Fibroblast of peridontal ligament (primary cell): Measurements from ENCODE around the gene PCAT6.

Experiments
- DNase-seq: peaks from one replicate; pipeline ENCODE4 v3.0.0-alpha.2; 2010; ENCODE audit errors: extremely low read depth

The PCAT6 gene

DNA sequence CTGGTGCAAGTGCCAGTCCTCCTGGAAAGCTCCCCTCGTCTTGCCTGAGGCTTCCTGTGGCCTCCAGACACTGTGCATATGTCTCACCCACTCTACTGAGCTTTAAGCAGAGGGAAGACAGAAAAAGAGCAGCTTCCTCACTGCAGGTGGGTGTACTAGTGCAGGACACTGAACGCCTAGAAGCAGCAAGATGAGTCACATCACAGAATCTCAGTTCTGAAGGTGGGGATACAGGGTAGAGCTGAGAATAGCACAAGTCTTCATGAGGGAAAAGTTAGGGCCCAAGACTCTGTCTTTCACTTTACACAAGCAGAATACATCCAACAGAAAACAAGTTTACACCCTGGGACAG is 37.4 kb downstream of the PCAT6 start:
- DNase-seq: no peak

GRCh38 chr1:202850593-202851362 is 40.0 kb downstream of the PCAT6 start:
- DNase-seq: no peak

DNA sequence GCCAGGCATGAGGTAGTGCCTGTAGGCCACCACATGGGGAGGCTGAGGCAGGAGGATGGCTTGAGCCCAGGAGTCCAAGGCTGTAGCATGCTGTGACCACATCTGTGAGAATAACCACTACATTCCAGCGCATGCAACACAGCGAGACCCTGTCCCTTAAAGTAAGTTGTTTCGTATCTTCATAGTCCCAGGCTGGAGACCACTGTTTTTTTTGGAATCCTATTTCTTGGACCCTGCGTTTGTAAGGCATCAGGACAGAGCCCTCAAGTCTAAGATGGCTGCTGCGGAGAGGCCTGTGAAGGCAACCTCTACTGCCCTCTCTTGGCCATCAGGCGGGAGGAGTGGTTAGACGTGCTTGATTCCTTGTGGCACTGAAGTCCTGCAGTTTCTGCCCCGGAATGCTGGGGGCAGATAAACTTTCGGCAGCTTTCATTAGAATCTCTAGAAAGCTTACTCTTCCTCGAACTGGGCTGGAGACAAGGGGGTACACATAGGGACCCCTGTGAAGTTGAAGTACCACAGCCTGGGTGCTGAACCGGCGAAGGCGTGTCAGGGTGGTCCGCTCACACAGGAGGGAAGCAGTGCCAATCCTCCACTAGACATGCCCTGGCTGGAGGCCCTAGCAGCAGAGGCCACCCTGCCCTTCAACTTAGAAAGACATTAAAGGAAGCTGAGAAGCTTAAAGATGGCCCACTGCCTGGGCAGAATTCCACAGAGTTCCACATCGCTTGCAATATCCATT is 41.6 kb downstream of the PCAT6 start:
- peak; percentile 46 for DNase-seq

DNA sequence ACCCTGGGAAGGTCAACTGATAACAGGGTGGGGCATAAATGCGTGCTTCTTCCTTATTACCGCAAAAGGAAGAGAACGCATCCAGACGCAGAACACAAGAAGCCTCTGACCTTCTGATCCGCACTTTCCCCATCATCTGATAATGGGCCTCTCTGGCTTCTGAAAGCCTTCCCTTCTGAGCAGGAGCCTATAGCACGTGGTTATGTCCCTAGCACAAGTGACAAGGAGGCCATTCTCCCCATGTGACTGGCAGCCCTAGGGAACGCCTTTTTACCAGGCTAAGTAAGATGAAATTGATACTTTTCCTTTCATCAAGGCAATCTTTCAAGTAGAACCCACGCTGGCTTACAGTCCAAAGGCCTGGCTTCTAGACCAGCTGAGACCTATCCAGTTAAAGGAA is 44.0 kb downstream of the PCAT6 start:
- DNase-seq: no peak

GRCh38 chr1:202856014-202856413 is 45.3 kb downstream of the PCAT6 start:
- DNase-seq: no peak

DNA sequence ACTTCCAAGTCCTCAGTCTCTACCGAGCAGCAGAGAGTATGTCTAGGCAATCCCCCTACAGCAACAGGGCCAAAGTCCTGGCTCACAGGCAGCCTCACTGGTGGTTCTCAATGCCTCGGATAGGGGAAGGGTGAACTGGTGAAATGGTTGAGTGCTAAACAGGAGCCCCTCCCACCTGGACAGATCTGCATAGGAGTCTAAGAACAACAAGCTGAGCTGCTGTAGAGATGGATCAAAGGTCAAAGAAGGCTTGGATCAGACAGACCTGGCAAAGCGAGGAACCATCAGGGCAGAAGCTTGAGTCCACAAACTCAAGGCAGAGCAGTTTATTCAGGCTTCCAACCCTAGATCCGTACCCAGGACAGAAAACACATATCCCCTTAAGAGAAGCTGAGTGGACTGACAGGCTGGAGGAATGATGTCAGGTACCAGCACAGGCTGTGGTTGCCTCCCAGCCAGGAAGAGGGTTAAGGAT is 46.4 kb downstream of the PCAT6 start:
- no peak for DNase-seq

DNA sequence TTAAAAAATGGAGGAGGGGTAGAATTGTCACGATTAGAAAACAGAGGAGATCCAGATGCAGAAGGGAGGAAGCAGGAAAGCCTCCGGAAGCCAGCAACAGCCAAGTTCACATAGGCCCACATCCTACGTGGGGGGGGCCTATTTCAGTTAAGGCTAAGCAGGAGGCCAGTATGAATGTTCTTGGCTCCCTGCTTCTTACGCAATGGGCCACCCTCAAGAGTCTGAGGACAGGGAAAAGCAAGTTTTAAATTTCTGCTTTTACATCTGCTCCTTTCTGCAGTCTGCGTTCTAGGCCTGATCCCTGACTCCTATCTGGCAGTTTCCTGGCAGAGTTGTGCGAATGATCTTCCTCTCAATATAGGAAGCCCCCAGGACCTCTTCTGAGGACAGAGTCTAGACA is 47.6 kb downstream of the PCAT6 start:
- DNase-seq: peak; percentile 33

DNA sequence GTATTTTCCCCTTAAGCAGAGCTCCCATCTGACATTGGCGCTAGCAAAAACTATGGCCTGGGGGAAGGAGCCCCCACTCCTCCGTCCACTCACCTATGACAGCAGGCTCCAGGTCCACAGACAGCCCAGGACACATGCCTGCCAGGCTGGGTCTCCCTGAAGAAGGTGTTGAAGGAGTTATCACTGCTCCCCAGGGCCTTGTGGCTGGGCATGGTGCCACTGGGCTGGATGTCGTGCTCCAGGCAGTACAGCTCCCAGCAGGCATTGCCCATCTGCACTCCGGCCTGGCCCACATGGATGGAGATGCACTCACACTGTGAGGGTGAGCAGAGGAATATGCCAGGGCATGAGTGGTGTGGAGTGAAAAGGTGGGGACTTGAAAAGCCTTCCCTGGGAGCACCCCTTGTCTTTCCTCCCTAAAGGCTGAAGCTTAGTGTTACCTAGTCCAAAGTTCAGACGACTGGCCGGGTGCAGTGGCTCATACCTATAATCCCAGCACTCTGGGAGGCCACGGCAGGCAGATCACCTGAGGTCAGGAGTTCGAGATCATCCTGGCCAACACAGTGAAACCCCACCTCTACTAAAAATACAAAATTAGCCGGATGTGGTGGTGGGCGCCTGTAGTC is 48.1 kb downstream of the PCAT6 start:
- no peak for DNase-seq

- peak; percentile 7 for DNase-seq
These were observed 50.1 kb downstream of the PCAT6 start for GRCh38 chr1:202860744-202861419.
